OCI-LY7 (cell line): ENCODE data around the gene TNIK. TPM values are rescaled to one million over a fixed set of nuclear protein-coding genes. Genes with fewer than 3 reads are reported as not detected.

Source experiments
- BruUV-seq: library from RNA; stranded (reverse); fragments of 400-500 nt; replicated peaks from 2 replicates; lab custom pipeline; 2021; lab: Mats Ljungman, UMichigan
- CTCF ChIA-PET: fragments of 300-600 bp; sonication (Branson Sonifier 250); formaldehyde crosslinking; loops from one replicate; lab custom pipeline; 2022; ENCODE audit warnings: antibody characterized with exemption; ENCODE audit not compliant: unreplicated experiment; lab: Charles Lee
- POLR2A ChIA-PET: fragments of 300-600 bp; sonication (Branson Sonifier 250); formaldehyde crosslinking; loops from one replicate; lab custom pipeline; 2022; ENCODE audit warnings: antibody characterized with exemption; lab: Charles Lee
- DNase-seq: peaks from one replicate; pipeline ENCODE4 v3.0.0-alpha.2; 2015; ENCODE audit warnings: low spot score
- H2AFZ ChIP-seq: fragments of 200-600 bp; sonication (generic), shearing (Covaris generic); 2 replicates; pipeline ENCODE4 v1.6.1; 2014; ENCODE audit warnings: mild to moderate bottlenecking, antibody characterized with exemption, low read length, moderate library complexity
- H3K27ac ChIP-seq: fragments of 200-600 bp; sonication (generic); 2 replicates; pipeline ENCODE4 v1.5.1; 2014; ENCODE audit warnings: mixed run types, low read depth, mild to moderate bottlenecking, moderate library complexity, low read length, inconsistent platforms; ENCODE audit not compliant: poor library complexity, severe bottlenecking
- H3K36me3 ChIP-seq: fragments of 200-600 bp; sonication (generic); 2 replicates; pipeline ENCODE4 v1.6.1; 2014; ENCODE audit warnings: mild to moderate bottlenecking, antibody characterized with exemption, low read length, moderate library complexity, mixed read lengths; ENCODE audit not compliant: insufficient read depth
- H3K4me1 ChIP-seq: fragments of 200-600 bp; sonication (generic); 2 replicates; pipeline ENCODE4 v1.5.1; 2014; ENCODE audit warnings: mild to moderate bottlenecking, low read length; ENCODE audit not compliant: insufficient read depth, poor library complexity, severe bottlenecking
- H3K4me2 ChIP-seq: fragments of 200-600 bp; sonication (generic); 2 replicates; pipeline ENCODE4 v1.6.1; 2014; ENCODE audit warnings: mild to moderate bottlenecking, low read length
- H3K4me3 ChIP-seq: fragments of 200-600 bp; sonication (generic); 2 replicates; pipeline ENCODE4 v1.5.1; 2014; ENCODE audit warnings: mild to moderate bottlenecking, low read depth, low read length; ENCODE audit not compliant: poor library complexity, severe bottlenecking
- H3K79me2 ChIP-seq: fragments of 200-600 bp; sonication (generic); 2 replicates; pipeline ENCODE4 v1.6.1; 2016; ENCODE audit warnings: low read depth, mild to moderate bottlenecking, low read length, moderate library complexity, mixed read lengths; ENCODE audit not compliant: insufficient read depth
- H3K9me2 ChIP-seq: fragments of 200-600 bp; sonication (generic); 2 replicates; pipeline ENCODE4 v1.6.1; 2016; ENCODE audit warnings: mild to moderate bottlenecking, low read length, mixed read lengths; ENCODE audit not compliant: insufficient read depth
- H3K9me3 ChIP-seq: fragments of 200-600 bp; sonication (generic); 2 replicates; pipeline ENCODE4 v1.6.1; 2014; ENCODE audit warnings: mild to moderate bottlenecking, mixed run types, low read length, mixed read lengths
- H4K20me1 ChIP-seq: fragments of 200-600 bp; sonication (generic); 2 replicates; pipeline ENCODE4 v1.6.1; 2014; ENCODE audit warnings: mild to moderate bottlenecking, antibody characterized with exemption, low read length, moderate library complexity, mixed read lengths; ENCODE audit not compliant: insufficient read depth
- CTCF ChIP-seq: fragments of 200-600 bp; sonication (generic); conservative IDR thresholded peaks from 2 replicates; pipeline ENCODE4 v1.5.1; 2014; ENCODE audit warnings: mild to moderate bottlenecking, antibody characterized with exemption, low read length, moderate library complexity, mixed read lengths
- EZH2phosphoT487 ChIP-seq: fragments of 200-600 bp; sonication (generic); IDR thresholded peaks from 2 replicates; pipeline ENCODE4 v1.6.1; 2018; ENCODE audit warnings: low read depth, borderline replicate concordance, mild to moderate bottlenecking, mixed run types, antibody characterized with exemption, low read length, moderate library complexity, mixed read lengths
- intact Hi-C: fragments of 100-400 bp; cut with micrococcal nuclease; formaldehyde crosslinking; loops from one replicate; pipeline ENCODE4 v1.10.0; 2022; ENCODE audit not compliant: unreplicated experiment
- total RNA-seq, 2 experiments: library from RNA; depleted of rRNA in 1 of 2; stranded (reverse); fragments of >200 nt in 1 of 2; shearing (Covaris generic) in 1 of 2; gene quantifications; 2 replicates each; pipeline ENCODE4 v1.2.3, GENCODE V29; 2014 to 2022

TNIK gene
- total RNA-seq, 2 experiments from 2014 or later: not detected

DNA sequence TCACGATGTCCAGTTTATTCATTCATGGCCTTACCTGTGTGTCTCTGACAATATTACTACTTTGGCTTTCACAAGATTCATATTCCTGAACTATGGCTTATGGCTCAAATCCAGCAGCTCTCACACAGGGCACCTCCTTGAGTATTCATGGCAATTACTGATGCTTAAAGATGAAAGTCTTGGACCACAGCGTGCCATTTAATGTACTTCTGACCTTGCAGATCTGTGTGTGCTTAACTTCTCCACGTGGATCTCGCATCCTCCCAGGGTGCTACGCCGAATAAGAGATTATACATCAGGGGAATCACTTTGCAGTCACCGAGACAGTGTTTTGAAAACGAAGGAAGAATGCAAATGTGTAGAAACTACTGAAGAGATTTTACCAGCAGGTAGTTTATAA is 147.5 kb downstream of the TNIK start:
- BruUV-seq: no TSS peak
- intact Hi-C loops: no loop called here

GRCh38 chr3:171311784-171312183 is 148.4 kb downstream of the TNIK start:
- DNase-seq: no peak
- CTCF ChIA-PET: no interaction called here
- Histone ChIP-seq H3K79me2 (no peaks in the 10 kb centered on the region), H3K36me3 (no peaks in the 10 kb centered on the region), H4K20me1 (no peaks in the 10 kb centered on the region), H3K4me3 (no peak overlapping the region), H3K4me1 (no peaks in the 10 kb centered on the region), H2AFZ (no peak overlapping the region), H3K9me2 (no peaks in the 10 kb centered on the region), H3K27ac (no peak overlapping the region), H3K4me2 (no peak overlapping the region), H3K9me3 (no peaks in the 10 kb centered on the region)
- no TSS peak for BruUV-seq
- intact Hi-C loops: no loop called here
- POLR2A ChIA-PET: interaction anchor here (0.7 to 0.9 kb wide), 3 partner anchors 29 to 1005 kb away, joined by 5 to 10 read pairs (median 9); no protein-coding TSS in a partner anchor
- no peak for TF ChIP-seq CTCF
- TF ChIP-seq EZH2phosphoT487: no peak

More for the DNA sequence above, 147.5 kb downstream of the TNIK start:
- H4K20me1 ChIP-seq: no peaks in the 10 kb centered on the region
- H3K4me1 ChIP-seq: no peaks in the 10 kb centered on the region
- no peaks in the 10 kb centered on the region for H3K9me2 ChIP-seq
- no peak overlapping the region for H3K27ac ChIP-seq
- no peak for TF ChIP-seq EZH2phosphoT487
- no peak for DNase-seq
- ChIA-PET CTCF (no interaction called here), POLR2A (interaction anchor here (0.5 to 1.4 kb wide), 3 partner anchors 8 to 103 kb away, joined by 3 to 4 read pairs (median 4); no protein-coding TSS in a partner anchor)
- H3K79me2 ChIP-seq: no peaks in the 10 kb centered on the region
- no peaks in the 10 kb centered on the region for H3K36me3 ChIP-seq
- no peak overlapping the region for H3K4me2 ChIP-seq
- H3K4me3 ChIP-seq: no peak overlapping the region
- H2AFZ ChIP-seq: no peak overlapping the region
- H3K9me3 ChIP-seq: no peaks in the 10 kb centered on the region

DNA sequence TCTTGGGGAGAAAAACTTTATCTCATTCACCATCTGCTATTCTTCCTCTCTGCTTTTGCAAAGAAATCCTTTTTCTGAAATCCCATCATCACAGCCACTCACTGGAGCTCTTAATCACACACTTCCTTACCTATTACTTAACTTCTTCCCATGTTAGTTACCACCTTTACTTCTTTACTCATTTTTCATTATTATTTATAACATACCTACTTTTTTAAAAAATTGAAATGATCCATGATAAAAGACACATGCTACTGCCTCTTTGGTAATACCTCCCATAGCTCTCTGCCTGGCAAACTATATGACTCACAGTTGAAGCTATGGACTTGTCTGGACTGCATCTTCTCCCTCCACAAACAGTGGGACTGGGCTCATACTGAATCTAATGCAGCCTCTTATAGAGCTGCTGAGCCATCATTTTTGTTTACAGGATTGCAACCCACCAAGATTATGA is 150.3 kb downstream of the TNIK start:
- CTCF ChIA-PET: interaction anchor here (1.1 kb wide), 1 partner anchor 41 kb away, joined by 3 read pairs; no protein-coding TSS in a partner anchor
- no peaks in the 10 kb centered on the region for H3K79me2 ChIP-seq
- no peak for DNase-seq
- no peaks in the 10 kb centered on the region for H4K20me1 ChIP-seq
- no peaks in the 10 kb centered on the region for H3K4me1 ChIP-seq
- H3K4me2 ChIP-seq: no peak overlapping the region
- intact Hi-C loops: no loop called here
- POLR2A ChIA-PET: interaction anchor here (0.9 kb wide), 1 partner anchor 17 kb away, joined by 4 read pairs; no protein-coding TSS in a partner anchor
- H3K27ac ChIP-seq: no peak overlapping the region
- no peaks in the 10 kb centered on the region for H3K36me3 ChIP-seq
- no TSS peak for BruUV-seq
- H2AFZ ChIP-seq: no peak overlapping the region
- no peaks in the 10 kb centered on the region for H3K9me2 ChIP-seq
- H3K4me3 ChIP-seq: no peak overlapping the region
- H3K9me3 ChIP-seq: no peaks in the 10 kb centered on the region
- TF ChIP-seq CTCF: no peak
- no peak for TF ChIP-seq EZH2phosphoT487
